IPS-18c (cell line): ENCODE measurements around the gene RNU1-3.
"Not testable (repeated sequence)": the region's sequence is repeated elsewhere in the genome, so short reads cannot be mapped to it uniquely, and the experiment has no call there.

Source experiments
- H3K4me3 ChIP-seq: 2 replicates; pipeline ENCODE4 v1.7.0; 2013; ENCODE audit warnings: low read depth, mild to moderate bottlenecking, low read length, moderate library complexity; ENCODE audit not compliant: insufficient read depth
- H3K9me3 ChIP-seq: one replicate; pipeline ENCODE4 v1.6.1; 2013; ENCODE audit warnings: mild to moderate bottlenecking, low read length, moderate library complexity; ENCODE audit not compliant: control insufficient read depth, insufficient read depth

The RNU1-3 gene

DNA sequence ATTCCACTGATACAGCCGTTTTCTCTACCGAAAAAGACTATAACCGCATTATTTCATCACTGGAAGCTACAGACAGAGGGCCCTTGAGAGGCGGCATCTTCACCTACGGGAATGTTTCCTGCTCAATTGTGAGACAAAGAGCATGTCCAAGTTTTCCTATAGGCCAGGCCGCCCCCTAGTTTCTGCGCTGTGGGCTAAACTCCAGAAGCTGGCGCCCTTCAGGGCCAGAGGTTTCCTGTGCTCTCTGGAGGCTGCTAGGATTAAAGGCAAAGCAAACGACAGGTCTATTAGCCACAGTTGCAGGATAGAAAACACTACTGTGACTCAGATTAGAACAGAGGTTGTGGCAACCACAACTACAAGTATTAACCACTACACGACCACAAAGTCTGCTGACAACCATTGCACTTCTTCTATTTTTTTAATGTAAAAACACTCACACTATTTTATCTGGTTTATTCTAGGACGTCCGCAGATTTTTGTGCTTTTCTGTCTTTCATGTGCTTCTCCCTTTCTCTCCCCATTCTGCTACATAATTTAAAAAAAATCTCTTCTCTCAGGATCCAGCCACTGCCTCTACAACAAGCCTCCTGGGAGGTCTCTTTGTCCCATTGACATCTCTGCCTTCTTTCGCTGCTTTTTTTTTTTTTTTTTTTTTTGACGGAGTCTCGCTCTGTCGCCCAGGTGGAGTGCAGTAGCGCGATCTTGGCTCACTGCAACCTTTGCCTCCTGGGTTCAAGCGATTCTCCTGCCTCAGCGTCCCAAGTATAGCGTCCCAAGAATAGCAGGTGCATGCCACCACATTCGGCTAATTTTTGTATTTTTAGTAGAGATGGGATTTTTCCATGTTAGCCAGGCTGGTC, 10.1 kb upstream of the RNU1-3 start:
- H3K4me3 ChIP-seq, H3K9me3 ChIP-seq: not testable (repeated sequence)

DNA sequence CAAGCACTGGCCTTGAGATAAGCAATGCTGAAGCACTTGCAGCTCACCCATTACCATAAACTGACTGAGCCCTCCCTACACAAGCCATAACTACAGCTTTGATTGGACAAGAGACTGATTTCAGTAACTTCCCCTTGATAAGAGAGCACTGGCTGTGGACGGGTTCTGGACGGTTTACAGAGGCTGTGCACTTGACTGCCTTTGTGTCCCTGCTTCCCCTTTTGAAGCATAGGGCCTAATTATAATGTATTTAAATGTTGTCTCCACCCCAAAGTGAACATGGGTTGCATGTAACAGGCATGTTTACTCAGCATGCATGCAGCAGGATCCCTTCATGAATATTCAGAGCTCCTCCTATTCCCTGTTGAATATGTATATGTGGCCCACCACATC, 8.4 kb upstream of the RNU1-3 start:
- not testable (repeated sequence) for H3K9me3 ChIP-seq, H3K4me3 ChIP-seq

DNA sequence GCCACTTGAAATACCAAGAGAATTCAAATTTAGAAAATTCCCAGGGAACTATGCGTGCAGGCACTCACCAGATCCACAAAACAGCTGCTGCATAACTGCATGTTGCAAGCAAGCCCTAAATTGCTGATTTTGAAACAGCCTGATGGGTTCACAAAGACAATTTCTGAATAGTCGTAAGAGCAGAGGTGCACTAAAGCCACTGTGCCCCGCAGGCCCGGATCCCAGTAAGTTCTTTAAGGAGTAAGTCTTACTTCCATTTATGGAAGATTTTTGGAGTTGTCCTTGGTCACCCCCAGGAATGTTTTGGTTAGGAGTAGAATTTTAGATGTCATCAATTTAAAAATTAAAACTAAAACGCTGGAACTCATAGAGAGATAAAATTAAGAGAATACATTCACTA, 7.2 kb upstream of the RNU1-3 start:
- H3K4me3 ChIP-seq, H3K9me3 ChIP-seq: not testable (repeated sequence)

DNA sequence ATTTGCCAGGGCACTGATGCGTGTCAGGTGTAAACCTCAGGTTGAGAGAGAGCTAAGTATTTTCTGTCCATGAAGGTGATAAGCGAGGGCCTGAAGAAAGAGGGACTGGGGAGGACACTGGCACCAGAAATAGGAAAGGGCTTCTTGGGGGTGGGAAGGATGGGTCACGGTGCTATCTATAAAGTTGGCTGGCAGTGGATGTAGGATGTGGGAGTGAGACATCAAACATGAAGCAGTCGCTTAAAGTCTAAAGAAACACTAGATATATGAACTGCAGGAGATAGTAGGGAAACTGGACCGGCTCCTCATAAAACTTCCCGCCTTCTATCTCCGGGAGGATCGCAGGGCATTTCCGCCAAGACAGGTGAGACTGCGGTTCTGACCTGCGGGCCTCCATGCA, 912 bp downstream of the RNU1-3 start:
- not testable (repeated sequence) for H3K4me3 ChIP-seq, H3K9me3 ChIP-seq

DNA sequence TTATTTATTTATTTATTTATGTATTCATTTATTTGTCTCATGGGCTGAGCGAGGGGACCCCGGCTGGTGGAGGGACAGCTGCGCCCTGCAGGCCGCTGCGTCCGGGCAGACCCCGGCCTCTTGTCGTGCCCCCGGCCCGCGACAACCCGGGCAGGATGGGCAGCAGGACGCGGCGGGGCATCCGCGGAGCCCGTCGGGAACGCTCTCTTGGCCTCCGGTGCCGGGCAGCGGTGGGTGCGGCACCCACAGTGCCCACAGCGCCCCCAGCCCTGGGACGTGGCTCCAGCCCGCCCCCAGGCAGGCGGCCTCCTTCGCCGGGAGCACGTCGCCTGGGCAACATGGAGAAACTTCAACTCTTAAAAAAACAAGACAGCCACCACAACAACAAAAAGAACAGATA, 8.5 kb downstream of the RNU1-3 start:
- not testable (repeated sequence) for H3K9me3 ChIP-seq, H3K4me3 ChIP-seq

DNA sequence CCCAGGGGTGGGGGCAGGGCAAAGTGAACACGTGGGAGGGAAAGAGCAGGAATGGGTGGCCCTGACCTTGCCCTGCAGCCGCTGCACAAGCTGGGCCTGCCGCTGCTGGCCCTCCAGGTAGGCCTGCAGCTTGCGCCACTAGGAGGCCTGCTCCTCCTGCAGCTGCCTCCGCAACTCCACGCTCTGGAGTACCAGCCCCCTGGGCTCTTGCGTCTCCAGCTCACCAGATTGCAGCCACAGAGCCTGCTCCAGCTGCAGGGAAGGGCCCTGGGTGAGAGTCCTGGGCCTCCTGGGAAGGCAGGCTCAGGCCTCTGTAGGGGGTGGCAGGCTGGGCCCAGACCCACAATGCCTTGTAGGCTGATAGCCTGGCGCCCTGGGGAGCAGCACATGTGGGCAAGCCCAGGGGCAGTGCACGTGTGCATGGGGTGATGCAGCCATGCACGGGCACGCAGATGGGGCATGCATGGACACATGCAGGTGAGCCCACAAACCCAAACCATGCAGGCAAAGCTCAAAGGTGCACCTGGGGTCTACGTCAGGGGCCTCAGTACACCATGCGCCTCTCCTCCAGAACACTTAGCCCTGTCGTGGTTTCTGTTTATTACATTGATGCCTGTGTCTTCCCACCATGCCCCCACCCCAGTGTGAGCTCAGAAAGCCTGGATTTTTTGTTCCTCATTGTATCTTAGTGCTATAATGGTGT, 9.6 kb downstream of the RNU1-3 start:
- not testable (repeated sequence) for H3K9me3 ChIP-seq, H3K4me3 ChIP-seq

DNA sequence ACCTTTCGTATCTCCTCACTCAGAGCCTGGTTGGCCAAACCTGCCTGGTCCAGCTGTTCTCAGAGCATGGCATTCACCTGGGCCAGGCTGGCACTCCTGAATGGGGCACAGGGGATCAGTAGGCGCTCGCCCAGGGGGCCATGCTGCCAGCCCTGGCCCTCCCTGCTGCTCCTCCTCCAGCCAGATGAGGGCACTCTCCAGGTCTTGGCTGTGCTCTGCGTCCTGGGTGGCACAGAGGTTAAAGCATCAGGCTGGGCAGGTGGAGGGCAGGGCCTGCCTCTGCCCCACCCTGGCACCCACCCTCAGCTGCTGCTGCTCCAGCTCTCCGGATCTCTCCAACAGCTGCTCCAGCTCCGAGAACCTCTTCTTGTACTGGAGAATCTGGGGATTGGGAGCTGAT, 10.2 kb downstream of the RNU1-3 start:
- H3K9me3 ChIP-seq, result not testable (repeated sequence)

DNA sequence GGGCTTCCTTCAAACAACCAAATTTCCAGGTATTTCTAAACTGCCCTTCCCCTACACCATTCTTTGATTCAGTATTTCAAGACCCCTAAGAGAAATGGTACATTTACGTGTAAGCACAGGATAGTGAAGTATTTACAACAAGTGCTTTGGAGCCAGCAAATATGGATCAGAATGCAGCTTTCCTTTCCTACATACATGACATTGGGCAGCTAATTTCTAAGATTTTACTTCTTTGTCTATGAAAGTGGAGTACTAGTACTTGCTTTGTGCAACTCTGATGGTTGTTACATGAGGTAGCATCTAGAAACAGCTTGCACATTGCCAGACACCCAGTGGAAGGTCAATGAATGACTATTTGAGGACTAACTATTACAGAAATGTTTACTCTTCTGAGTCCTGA, 15.2 kb downstream of the RNU1-3 start:
- not testable (repeated sequence) for H3K9me3 ChIP-seq, H3K4me3 ChIP-seq

More for the DNA sequence above, 10.2 kb downstream of the RNU1-3 start:
- not testable (repeated sequence) for H3K4me3 ChIP-seq

DNA sequence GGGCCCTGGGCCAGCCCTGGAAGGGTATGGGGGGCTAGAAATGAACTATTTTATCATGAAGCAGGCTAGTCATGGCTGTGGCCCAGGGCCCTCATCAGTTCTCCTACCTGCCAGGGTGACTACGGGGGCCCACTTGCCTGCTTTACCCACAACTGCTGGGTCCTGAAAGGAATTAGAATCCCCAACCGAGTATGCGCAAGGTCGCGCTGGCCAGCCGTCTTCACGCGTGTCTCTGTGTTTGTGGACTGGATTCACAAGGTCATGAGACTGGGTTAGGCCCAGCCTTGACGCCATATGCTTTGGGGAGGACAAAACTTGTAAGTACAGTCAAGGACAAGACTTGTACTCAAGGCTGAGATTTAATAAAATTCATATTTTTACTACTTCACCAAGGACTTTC, 16.8 kb downstream of the RNU1-3 start:
- H3K4me3 ChIP-seq, H3K9me3 ChIP-seq: not testable (repeated sequence)

DNA sequence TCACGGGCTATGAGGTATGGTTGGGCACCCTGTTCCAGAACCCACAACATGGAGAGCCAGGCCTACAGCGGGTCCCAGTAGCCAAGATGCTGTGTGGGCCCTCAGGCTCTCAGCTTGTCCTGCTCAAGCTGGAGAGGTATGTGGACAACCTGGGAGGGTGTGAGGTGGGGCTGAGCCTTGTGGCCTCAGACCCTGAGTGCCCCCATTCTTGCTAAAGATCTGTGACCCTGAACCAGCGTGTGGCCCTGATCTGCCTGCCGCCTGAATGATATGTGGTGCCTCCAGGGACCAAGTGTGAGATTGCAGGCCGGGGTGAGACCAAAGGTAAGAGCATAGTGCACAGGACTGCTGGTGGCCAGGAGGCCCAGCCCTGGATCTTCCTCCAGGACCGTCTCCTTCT, 17.4 kb downstream of the RNU1-3 start:
- not testable (repeated sequence) for H3K4me3 ChIP-seq, H3K9me3 ChIP-seq

DNA sequence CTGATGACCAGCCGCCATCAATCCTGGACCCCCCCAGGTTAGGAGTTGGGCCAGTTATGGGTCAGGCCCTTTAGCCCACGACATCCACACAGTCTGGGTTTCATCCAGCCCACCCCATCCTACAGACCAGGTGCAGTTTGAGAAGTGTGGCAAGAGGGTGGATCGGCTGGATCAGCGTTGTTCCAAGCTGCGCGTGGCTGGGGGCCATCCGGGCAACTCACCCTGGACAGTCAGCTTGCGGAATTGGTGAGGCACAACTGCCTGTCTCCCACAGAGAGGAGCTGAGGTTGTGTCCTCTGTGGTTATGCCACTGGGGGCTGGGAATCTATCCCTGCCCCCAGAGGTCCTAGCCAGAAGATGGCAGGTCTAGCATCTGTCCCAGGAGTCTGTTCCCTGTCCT, 18.0 kb downstream of the RNU1-3 start:
- not testable (repeated sequence) for H3K9me3 ChIP-seq, H3K4me3 ChIP-seq

DNA sequence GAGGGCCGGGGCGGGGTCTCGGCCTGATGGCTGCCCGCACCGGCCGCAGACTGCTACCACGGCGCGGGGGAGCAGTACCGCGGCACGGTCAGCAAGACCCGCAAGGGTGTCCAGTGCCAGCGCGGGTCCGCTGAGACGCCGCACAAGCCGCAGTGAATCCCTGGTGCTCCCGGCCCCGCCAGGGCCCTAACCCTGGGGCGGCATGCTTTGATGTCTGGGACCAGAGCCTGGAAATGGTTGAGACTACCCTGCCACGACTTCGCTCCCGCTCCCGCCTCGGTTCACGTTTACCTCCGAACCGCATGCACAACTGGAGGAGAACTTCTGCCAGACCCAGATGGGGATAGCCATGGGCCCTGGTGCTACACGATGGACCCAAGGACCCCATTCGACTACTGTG, 18.5 kb downstream of the RNU1-3 start:
- not testable (repeated sequence) for H3K4me3 ChIP-seq

DNA sequence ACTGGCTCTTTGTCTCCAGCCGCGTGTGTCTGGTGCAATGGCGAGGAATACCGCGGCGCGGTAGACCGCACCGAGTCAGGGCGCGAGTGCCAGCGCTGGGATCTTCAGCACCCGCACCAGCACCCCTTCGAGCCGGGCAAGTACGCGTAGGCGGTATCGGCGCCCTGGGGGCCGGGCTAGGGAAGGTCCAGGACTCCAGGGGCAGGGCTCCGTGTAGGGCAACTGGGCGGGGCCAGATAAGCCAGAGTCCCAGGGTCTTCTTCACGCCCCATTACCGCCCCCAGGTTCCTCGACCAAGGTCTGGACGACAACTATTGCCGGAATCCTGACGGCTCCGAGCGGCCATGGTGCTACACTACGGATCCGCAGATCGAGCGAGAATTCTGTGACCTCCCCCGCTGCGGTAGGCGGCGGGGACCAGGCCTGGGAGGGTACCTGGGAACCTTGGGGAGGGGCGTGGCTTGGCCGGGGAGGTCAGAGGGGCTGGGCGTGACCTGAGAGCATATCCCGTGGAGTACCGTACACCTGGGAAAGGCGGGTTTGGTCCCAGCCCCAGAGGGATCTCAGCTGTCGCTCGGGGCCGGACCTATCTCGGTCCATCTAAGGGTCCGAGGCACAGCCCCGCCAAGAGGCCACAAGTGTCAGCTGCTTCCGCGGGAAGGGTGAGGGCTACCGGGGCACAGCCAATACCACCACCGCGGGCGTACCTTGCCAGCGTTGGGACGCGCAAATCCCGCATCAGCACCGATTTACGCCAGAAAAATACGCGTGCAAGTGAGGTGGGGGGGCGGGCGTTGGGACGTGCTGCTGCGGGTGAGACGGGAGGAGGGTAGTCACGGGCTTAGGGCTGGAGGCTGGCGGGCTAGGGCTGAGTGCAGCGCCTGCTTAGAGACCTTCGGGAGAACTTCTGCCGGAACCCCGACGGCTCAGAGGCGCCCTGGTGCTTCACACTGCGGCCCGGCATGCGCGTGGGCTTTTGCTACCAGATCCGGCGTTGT, 19.3 kb downstream of the RNU1-3 start:
- H3K4me3 ChIP-seq, result peak overlapping the region; percentile 47; the same call in 1 of the 2 replicates
- not testable (repeated sequence) for H3K9me3 ChIP-seq

More for the DNA sequence above, 18.5 kb downstream of the RNU1-3 start:
- H3K9me3 ChIP-seq, result not testable (repeated sequence)

DNA sequence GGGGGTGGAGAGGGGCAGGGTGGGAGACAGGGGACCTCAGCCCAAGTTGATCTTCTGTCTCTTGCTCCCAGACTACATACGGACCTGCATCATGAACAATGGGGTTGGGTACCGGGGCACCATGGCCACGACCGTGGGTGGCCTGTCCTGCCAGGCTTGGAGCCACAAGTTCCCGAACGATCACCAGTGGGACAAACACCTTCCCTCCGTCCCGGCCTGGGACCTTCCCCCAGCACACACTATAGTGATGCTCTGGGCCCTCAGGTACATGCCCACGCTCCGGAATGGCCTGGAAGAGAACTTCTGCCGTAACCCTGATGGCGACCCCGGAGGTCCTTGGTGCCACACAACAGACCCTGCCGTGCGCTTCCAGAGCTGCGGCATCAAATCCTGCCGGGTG, 20.0 kb downstream of the RNU1-3 start:
- H3K4me3 ChIP-seq, H3K9me3 ChIP-seq: not testable (repeated sequence)

DNA sequence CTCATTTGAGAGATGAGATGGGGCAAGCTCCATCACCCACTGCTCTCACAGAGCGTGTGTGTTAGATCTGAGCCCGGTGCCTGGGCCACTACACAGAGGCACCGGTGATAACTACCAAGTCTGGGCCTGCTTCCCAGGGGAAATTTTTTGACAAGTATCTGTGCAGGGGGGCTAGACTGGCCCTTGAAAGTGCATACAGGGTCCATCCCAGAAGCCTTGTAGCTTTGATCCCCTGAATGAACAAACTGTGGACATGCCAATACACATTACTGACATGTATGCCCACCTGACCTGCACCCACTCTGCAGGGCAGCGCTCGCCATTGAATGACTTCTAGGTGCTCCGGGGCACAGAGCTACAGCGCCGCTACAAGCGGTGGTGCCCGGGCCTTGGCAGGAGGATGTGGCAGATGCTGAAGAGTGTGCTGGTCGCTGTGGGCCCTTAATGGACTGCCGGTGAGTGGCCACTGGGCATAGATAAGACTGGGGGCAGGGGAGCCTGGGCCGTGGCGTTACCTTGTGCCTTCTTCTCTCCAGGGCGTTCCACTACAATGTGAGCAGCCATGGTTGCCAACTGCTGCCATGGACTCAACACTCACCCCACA, 20.6 kb downstream of the RNU1-3 start:
- not testable (repeated sequence) for H3K9me3 ChIP-seq, H3K4me3 ChIP-seq

DNA sequence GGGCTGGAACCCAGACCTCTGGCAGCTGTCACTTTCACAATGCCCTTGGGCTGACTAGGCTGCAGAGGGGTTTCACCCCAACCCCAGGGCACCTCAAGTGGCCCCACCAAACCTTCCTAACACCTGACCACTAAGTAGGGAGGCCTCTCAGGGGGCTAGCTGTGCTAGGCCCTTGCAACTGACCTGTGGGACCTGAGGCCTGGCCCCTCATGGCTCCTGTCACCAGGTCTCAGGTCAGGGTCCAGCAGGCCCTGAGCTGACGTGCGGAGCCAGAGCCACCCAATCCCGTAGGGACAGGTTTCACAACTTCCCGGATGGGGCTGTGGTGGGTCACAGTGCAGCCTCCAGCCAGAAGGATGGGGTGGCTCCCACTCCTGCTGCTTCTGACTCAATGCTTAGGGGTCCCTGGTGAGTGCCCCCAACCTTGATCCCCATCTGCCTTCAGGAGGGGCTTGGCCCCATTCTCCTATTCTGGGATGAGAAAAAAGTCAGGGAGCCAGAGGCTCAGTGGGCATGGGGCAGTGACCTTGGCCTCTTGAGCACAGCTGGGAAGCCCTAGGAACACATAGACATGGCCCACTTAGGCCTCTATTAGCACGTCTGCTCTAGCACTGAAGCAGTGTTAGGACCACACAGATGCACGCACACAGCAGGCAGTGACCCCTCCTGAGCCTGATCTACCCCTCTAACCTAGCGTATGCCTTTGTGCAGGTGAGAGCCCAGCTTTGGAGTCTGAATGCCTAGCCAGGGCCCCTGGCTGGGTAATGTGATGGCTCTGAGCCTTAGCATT, 21.3 kb downstream of the RNU1-3 start:
- H3K4me3 ChIP-seq, result peak overlapping the region; percentile 100
- H3K9me3 ChIP-seq, result not testable (repeated sequence)
